GM19023 (cell line): Measurements from ENCODE around the gene C1orf105.
"Not testable (repeated sequence)": the region's sequence is repeated elsewhere in the genome, so short reads cannot be mapped to it uniquely, and the experiment has no call there.

Source experiments
- ATAC-seq: cut with Tn5 transposase; IDR thresholded peaks from one replicate; pipeline ENCODE4 v1.9.1; 2021; ENCODE audit warnings: mild to moderate bottlenecking, moderate library complexity; ENCODE audit not compliant: unreplicated experiment

Gene C1orf105

GRCh38 chr1:172423336-172423735, 2.9 kb downstream of the C1orf105 start:
- ATAC-seq = no peak

GRCh38 chr1:172425339-172425738, 4.9 kb downstream of the C1orf105 start:
- no peak for ATAC-seq

- ATAC-seq = no peak
Observed at GRCh38 chr1:172427191-172427590, 6.7 kb downstream of the C1orf105 start.

- ATAC-seq = no peak
Observed at GRCh38 chr1:172429331-172430127, 9.0 kb downstream of the C1orf105 start.

- no peak for ATAC-seq
Observed at GRCh38 chr1:172430128-172430454, 9.6 kb downstream of the C1orf105 start.

GRCh38 chr1:172431204-172431603, 10.7 kb downstream of the C1orf105 start:
- ATAC-seq = no peak

- ATAC-seq = no peak
Observed at GRCh38 chr1:172431721-172432192, 11.3 kb downstream of the C1orf105 start.

- not testable (repeated sequence) for ATAC-seq
Observed at GRCh38 chr1:172437183-172437582, 16.7 kb downstream of the C1orf105 start.

- no peak for ATAC-seq
Observed at GRCh38 chr1:172442404-172442803, 21.9 kb downstream of the C1orf105 start.

GRCh38 chr1:172442843-172443565, 22.5 kb downstream of the C1orf105 start:
- no peak for ATAC-seq

- ATAC-seq = peak; percentile 100
Observed at GRCh38 chr1:172443666-172444453, 23.4 kb downstream of the C1orf105 start, which contains the start of gene PIGC. Gene PIGC, minus strand, starts transcription at chr1:172444069. Its CDS starts 1,447 bp downstream, at chr1:172442622.

- no peak for ATAC-seq
Observed at GRCh38 chr1:172446547-172446946, 26.1 kb downstream of the C1orf105 start.

- ATAC-seq = no peak
Observed at GRCh38 chr1:172447641-172448040, 27.2 kb downstream of the C1orf105 start.

GRCh38 chr1:172448995-172449584, 28.6 kb downstream of the C1orf105 start:
- ATAC-seq = no peak

GRCh38 chr1:172449585-172450523, 29.4 kb downstream of the C1orf105 start:
- peak; percentile 94 for ATAC-seq

GRCh38 chr1:172450524-172450885, 30.0 kb downstream of the C1orf105 start:
- no peak for ATAC-seq

- no peak for ATAC-seq
Observed at GRCh38 chr1:172451002-172451443, 30.5 kb downstream of the C1orf105 start.

GRCh38 chr1:172452536-172453152, 32.2 kb downstream of the C1orf105 start:
- ATAC-seq = no peak

GRCh38 chr1:172453153-172453545, 32.7 kb downstream of the C1orf105 start:
- ATAC-seq = no peak
